ENCODE data around the gene APBB1IP. TPM values are rescaled to one million over a fixed set of nuclear protein-coding genes. Genes with fewer than 3 reads are reported as not detected.

The APBB1IP gene
- total RNA-seq, 2 experiments from 2014 or later: 44.5 to 45.6 TPM

DNA sequence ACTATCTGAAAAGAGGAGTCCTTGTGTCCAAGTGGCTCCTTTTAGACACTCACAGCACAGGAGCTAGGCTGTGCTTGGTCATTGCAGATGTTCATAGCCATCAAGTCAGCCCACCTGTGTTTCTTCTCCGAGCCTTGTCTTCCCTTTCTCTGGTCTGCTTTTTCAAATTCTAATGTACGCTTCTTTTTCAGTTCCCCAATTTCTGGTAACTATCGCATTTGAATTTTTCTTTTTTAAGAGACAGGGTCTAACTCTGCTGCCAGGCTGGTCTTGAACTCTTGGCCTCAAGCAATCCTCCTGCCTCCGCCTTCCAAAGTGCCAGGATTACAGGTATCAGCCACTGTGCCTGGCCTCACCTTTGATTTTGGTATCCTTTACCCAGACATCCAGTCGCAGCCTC, 18.9 kb downstream of the APBB1IP start:
- CTCF ChIA-PET: no interaction called here
- H3K27ac Mint-ChIP-seq: peak overlapping the region; percentile 76
- no peak for DNase-seq
- peaks cover 42% of the 10 kb centered on the region for H3K4me1 ChIP-seq (ENCODE audit: insufficient read depth, low read length)
- H3K36me3 Mint-ChIP-seq (ENCODE audit: low read depth): peaks cover 65% of the 10 kb centered on the region
- no peaks in the 10 kb centered on the region for H3K9me3 Mint-ChIP-seq
- ATAC-seq (ENCODE audit: poor library complexity): no peak
- H3K4me3 ChIP-seq (ENCODE audit: low read length): no peak overlapping the region
- peaks cover 30% of the 10 kb centered on the region for H3K36me3 ChIP-seq (ENCODE audit: insufficient read depth, low read length)
- H3K27me3 ChIP-seq (ENCODE audit: control insufficient read depth in 1 of 2, insufficient read depth in 2 of 2, low read length in 2 of 2): no peaks in the 10 kb centered on the region
- TF ChIP-seq, protein P1, sequence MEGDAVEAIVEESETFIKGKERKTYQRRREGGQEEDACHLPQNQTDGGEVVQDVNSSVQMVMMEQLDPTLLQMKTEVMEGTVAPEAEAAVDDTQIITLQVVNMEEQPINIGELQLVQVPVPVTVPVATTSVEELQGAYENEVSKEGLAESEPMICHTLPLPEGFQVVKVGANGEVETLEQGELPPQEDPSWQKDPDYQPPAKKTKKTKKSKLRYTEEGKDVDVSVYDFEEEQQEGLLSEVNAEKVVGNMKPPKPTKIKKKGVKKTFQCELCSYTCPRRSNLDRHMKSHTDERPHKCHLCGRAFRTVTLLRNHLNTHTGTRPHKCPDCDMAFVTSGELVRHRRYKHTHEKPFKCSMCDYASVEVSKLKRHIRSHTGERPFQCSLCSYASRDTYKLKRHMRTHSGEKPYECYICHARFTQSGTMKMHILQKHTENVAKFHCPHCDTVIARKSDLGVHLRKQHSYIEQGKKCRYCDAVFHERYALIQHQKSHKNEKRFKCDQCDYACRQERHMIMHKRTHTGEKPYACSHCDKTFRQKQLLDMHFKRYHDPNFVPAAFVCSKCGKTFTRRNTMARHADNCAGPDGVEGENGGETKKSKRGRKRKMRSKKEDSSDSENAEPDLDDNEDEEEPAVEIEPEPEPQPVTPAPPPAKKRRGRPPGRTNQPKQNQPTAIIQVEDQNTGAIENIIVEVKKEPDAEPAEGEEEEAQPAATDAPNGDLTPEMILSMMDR (IDR thresholded peaks at IDR 0.05): no peak
- H3K9me3 ChIP-seq (ENCODE audit: control insufficient read depth in 1 of 2, insufficient read depth in 1 of 2, low read length in 2 of 2): no peaks in the 10 kb centered on the region
- peak overlapping the region; percentile 23 for H3K4me3 Mint-ChIP-seq
- H3K27me3 Mint-ChIP-seq: no peaks in the 10 kb centered on the region
- POLR2A ChIA-PET: interaction anchor here (1.8 kb wide), 1 partner anchor 15 kb away, joined by 6 read pairs; no protein-coding TSS in a partner anchor
- no peak overlapping the region for H3K27ac ChIP-seq (ENCODE audit: low read depth in 1 of 2, low read length in 2 of 2)
- H3K4me1 Mint-ChIP-seq (ENCODE audit: low read depth): peaks cover 78% of the 10 kb centered on the region
- intact Hi-C loops (cut with DNase I, micrococcal nuclease): no loop called here

DNA sequence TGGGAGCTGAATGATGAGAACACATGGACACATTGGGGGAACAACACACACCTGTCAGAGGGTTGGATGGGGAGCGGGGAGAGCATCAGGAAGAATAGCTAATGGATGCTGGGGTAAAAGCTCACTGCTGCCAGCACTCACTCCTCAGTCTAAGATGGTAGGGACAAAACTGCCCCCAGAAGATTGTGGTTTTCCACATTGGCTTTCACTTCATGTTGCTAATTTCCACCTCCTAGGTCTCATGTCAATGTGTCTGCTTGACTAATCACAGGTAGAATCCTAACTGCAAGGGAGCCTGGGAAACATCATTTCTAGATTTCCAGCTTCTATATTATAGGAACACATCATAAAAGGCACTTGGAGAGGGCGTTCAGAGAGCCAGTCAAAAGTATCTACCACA, 22.6 kb downstream of the APBB1IP start:
- peaks cover 67% of the 10 kb centered on the region for H3K36me3 Mint-ChIP-seq (ENCODE audit: low read depth)

DNA sequence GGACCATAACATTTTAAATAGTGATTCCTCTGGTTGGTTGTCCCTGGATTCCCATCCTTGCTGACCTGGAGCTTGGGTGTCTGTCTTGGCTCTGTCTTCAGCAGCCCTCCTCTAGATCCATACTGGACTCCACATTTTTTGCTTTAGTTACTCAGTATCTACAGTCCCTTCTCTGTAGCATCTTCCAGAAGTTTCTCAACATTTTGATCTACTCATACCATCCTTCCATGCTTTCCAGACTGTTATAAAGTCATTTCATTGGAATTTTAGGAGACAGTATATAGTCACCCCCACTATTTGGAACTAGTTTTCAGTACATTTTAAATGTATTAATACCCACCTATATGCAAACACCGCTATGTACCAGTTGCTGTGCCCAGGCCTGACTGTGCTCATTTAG, 25.8 kb downstream of the APBB1IP start:
- Mint-ChIP-seq H3K27me3 (no peaks in the 10 kb centered on the region), H3K36me3 (ENCODE audit: low read depth) (peaks cover 65% of the 10 kb centered on the region), H3K9me3 (peaks cover 3% of the 10 kb centered on the region), H3K27ac (peak overlapping the region; percentile 90), H3K4me3 (no peak overlapping the region), H3K4me1 (ENCODE audit: low read depth) (peaks cover 87% of the 10 kb centered on the region)
- Histone ChIP-seq H3K27ac (ENCODE audit: low read depth in 1 of 2, low read length in 2 of 2) (no peak overlapping the region), H3K27me3 (ENCODE audit: control insufficient read depth in 1 of 2, insufficient read depth in 2 of 2, low read length in 2 of 2) (no peaks in the 10 kb centered on the region), H3K36me3 (ENCODE audit: insufficient read depth, low read length) (peaks cover 12% of the 10 kb centered on the region), H3K9me3 (ENCODE audit: control insufficient read depth in 1 of 2, insufficient read depth in 1 of 2, low read length in 2 of 2) (no peaks in the 10 kb centered on the region), H3K4me3 (ENCODE audit: low read length) (no peak overlapping the region), H3K4me1 (ENCODE audit: insufficient read depth, low read length) (peaks cover 49% of the 10 kb centered on the region)
- no peak for ATAC-seq (ENCODE audit: poor library complexity)
- intact Hi-C loops (cut with DNase I, micrococcal nuclease): no loop called here
- ChIA-PET CTCF (no interaction called here), POLR2A (no interaction called here)
- TF ChIP-seq, protein P1 (IDR thresholded peaks at IDR 0.05): no peak
- no peak for DNase-seq

More for the DNA sequence above, 22.6 kb downstream of the APBB1IP start:
- Histone ChIP-seq H3K9me3 (ENCODE audit: control insufficient read depth in 1 of 2, insufficient read depth in 1 of 2, low read length in 2 of 2) (no peaks in the 10 kb centered on the region), H3K36me3 (ENCODE audit: insufficient read depth, low read length) (peaks cover 24% of the 10 kb centered on the region), H3K4me1 (ENCODE audit: insufficient read depth, low read length) (peaks cover 40% of the 10 kb centered on the region), H3K27ac (ENCODE audit: low read depth in 1 of 2, low read length in 2 of 2) (no peak overlapping the region), H3K27me3 (ENCODE audit: control insufficient read depth in 1 of 2, insufficient read depth in 2 of 2, low read length in 2 of 2) (no peaks in the 10 kb centered on the region), H3K4me3 (ENCODE audit: low read length) (no peak overlapping the region)
- H3K4me1 Mint-ChIP-seq (ENCODE audit: low read depth): peaks cover 82% of the 10 kb centered on the region
- no peaks in the 10 kb centered on the region for H3K27me3 Mint-ChIP-seq
- H3K9me3 Mint-ChIP-seq: peaks cover 3% of the 10 kb centered on the region
- ChIA-PET CTCF (interaction anchor here (0.7 to 1.2 kb wide), 2 partner anchors 8 to 752 kb away, joined by 3 read pairs; no protein-coding TSS in a partner anchor), POLR2A (no interaction called here)
- peak overlapping the region; percentile 65 for H3K27ac Mint-ChIP-seq
- no peak for DNase-seq
- intact Hi-C loops (cut with DNase I, micrococcal nuclease): no loop called here
- TF ChIP-seq, protein P1 (IDR thresholded peaks at IDR 0.05): no peak
- peak overlapping the region; percentile 6 for H3K4me3 Mint-ChIP-seq
- no peak for ATAC-seq (ENCODE audit: poor library complexity)

Measured in CD4-positive, alpha-beta T cell (primary cell).